Fibroblast of the aortic adventitia (primary cell): Measurements from ENCODE around the gene S1PR4. TPM values are rescaled to one million over a fixed set of nuclear protein-coding genes. Genes with fewer than 3 reads are reported as not detected.
"Not testable (repeated sequence)": the region's sequence is repeated elsewhere in the genome, so short reads cannot be mapped to it uniquely, and the experiment has no call there.

ENCODE experiments used
- DNase-seq: peaks from one replicate; pipeline ENCODE4 v3.0.0-alpha.2; 2010; ENCODE audit warnings: low read depth
- H3K4me3 ChIP-seq: 2 replicates; pipeline ENCODE4 v1.5.1; 2011; ENCODE audit warnings: low read depth, mild to moderate bottlenecking, control low read depth, low read length, moderate library complexity
- CTCF ChIP-seq: IDR thresholded peaks from 2 replicates; pipeline ENCODE4 v1.5.1; 2011; ENCODE audit warnings: mild to moderate bottlenecking, low read length, control low read depth, inconsistent platforms; ENCODE audit not compliant: insufficient read depth
- total RNA-seq: library from RNA; depleted of rRNA; stranded (reverse); fragments of >200 nt; gene quantifications from 2 replicates; pipeline ENCODE4 v1.2.3, GENCODE V29; 2012; ENCODE audit warnings: low replicate concordance

The S1PR4 gene
- total RNA-seq, 1 donor = not detected

- peak overlapping the region; percentile 86 for H3K4me3 ChIP-seq
- TF ChIP-seq CTCF = no peak
- no peak for DNase-seq
Observed at GRCh38 chr19:3187662-3188511, 9.3 kb downstream of the S1PR4 start.

- TF ChIP-seq CTCF = no peak
- DNase-seq = no peak
- no peak overlapping the region for H3K4me3 ChIP-seq
Observed at GRCh38 chr19:3188627-3189596, 10.3 kb downstream of the S1PR4 start.

- no peak for DNase-seq
- H3K4me3 ChIP-seq = no peak overlapping the region
- no peak for TF ChIP-seq CTCF
Observed at GRCh38 chr19:3189702-3190469, 11.3 kb downstream of the S1PR4 start.

- no peak overlapping the region for H3K4me3 ChIP-seq
- no peak for DNase-seq
- no peak for TF ChIP-seq CTCF
Observed at GRCh38 chr19:3190470-3190770, 11.9 kb downstream of the S1PR4 start.

GRCh38 chr19:3190921-3191805 lies 12.6 kb downstream of the S1PR4 start:
- no peak overlapping the region for H3K4me3 ChIP-seq
- no peak for TF ChIP-seq CTCF
- no peak for DNase-seq

GRCh38 chr19:3191806-3192104 lies 13.2 kb downstream of the S1PR4 start:
- DNase-seq, H3K4me3 ChIP-seq: not testable (repeated sequence)
